Keratinocyte (primary cell): ENCODE results near the gene RELL1. TPM values are rescaled to one million over a fixed set of nuclear protein-coding genes. Genes with fewer than 3 reads are reported as not detected.

Source experiments
- DNase-seq: peaks from one replicate; pipeline ENCODE4 v3.0.0-alpha.2; 2011; ENCODE audit warnings: low read depth, missing footprints, low spot score
- FAIRE-seq: peaks from 2 replicates; lab custom pipeline; 2011; peaks lifted over from hg19 to GRCh38; lab: Jason Lieb, UNC
- H2AFZ ChIP-seq: 2 replicates; pipeline ENCODE4 v1.6.0; 2012; ENCODE audit warnings: low read length, control low read depth, inconsistent platforms; ENCODE audit not compliant: control insufficient read depth
- H3K27ac ChIP-seq: 2 replicates; pipeline ENCODE4 v1.5.1; 2011; ENCODE audit warnings: low read length; ENCODE audit not compliant: control insufficient read depth, insufficient read depth
- H3K27me3 ChIP-seq: 3 replicates; pipeline ENCODE4 v1.6.0; 2011; ENCODE audit warnings: low read length; ENCODE audit not compliant: control insufficient read depth, insufficient read depth; ENCODE audit errors: extremely low read depth
- H3K36me3 ChIP-seq, 2 experiments: 2 replicates in 1 of 2; 3 replicates in 1 of 2; pipeline ENCODE4 v1.5.1; 2011; ENCODE audit warnings: low read length in 2 of 2, mild to moderate bottlenecking in 1 of 2; ENCODE audit not compliant: control insufficient read depth in 2 of 2, insufficient read depth in 2 of 2; ENCODE audit errors: extremely low read depth in 1 of 2
- H3K4me1 ChIP-seq: 3 replicates; pipeline ENCODE4 v1.5.1; 2011; ENCODE audit warnings: low read length; ENCODE audit not compliant: control insufficient read depth, insufficient read depth; ENCODE audit errors: extremely low read depth
- H3K4me2 ChIP-seq: 3 replicates; pipeline ENCODE4 v1.6.0; 2011; ENCODE audit warnings: low read depth, low read length; ENCODE audit not compliant: control insufficient read depth, insufficient read depth; ENCODE audit errors: extremely low read depth
- H3K4me3 ChIP-seq, 3 experiments: fragments of 200-600 bp in 1 of 3; sonication (generic) in 1 of 3; 2 replicates in 2 of 3; 3 replicates in 1 of 3; pipeline ENCODE4 v1.5.1; 2011 to 2016; ENCODE audit warnings: low read length in 3 of 3, mild to moderate bottlenecking in 3 of 3, control low read depth in 2 of 3, inconsistent platforms in 1 of 3, low read depth in 1 of 3, mixed read lengths in 1 of 3, mixed run types in 1 of 3, moderate library complexity in 1 of 3; ENCODE audit not compliant: control insufficient read depth in 2 of 3, insufficient read depth in 2 of 3; ENCODE audit errors: extremely low read depth in 1 of 3
- H3K79me2 ChIP-seq: 2 replicates; pipeline ENCODE4 v1.6.0; 2012; ENCODE audit warnings: low read length; ENCODE audit not compliant: control insufficient read depth, insufficient read depth
- H3K9ac ChIP-seq: 3 replicates; pipeline ENCODE4 v1.6.0; 2011; ENCODE audit warnings: low read length; ENCODE audit not compliant: control insufficient read depth, insufficient read depth; ENCODE audit errors: extremely low read depth
- H3K9me1 ChIP-seq: 3 replicates; pipeline ENCODE4 v1.6.0; 2011; ENCODE audit warnings: low read length; ENCODE audit not compliant: control insufficient read depth, insufficient read depth; ENCODE audit errors: extremely low read depth
- H3K9me3 ChIP-seq: 2 replicates; pipeline ENCODE4 v1.5.1; 2012; ENCODE audit warnings: low read depth, low read length; ENCODE audit not compliant: control insufficient read depth
- H4K20me1 ChIP-seq: 3 replicates; pipeline ENCODE4 v1.6.0; 2011; ENCODE audit warnings: low read length; ENCODE audit not compliant: control insufficient read depth, insufficient read depth; ENCODE audit errors: extremely low read depth
- CTCF ChIP-seq, 3 experiments: IDR thresholded peaks in 1 of 3; conservative IDR thresholded peaks in 1 of 3; optimal IDR thresholded peaks in 1 of 3; 2 replicates in 2 of 3; 3 replicates in 1 of 3; pipeline versions ENCODE3 to v1.5.1; 2011; ENCODE audit warnings: low read length in 3 of 3, mild to moderate bottlenecking in 3 of 3, moderate library complexity in 2 of 3, control low read depth in 1 of 3, inconsistent platforms in 1 of 3; ENCODE audit not compliant: insufficient read depth in 2 of 3; ENCODE audit errors: extremely low read depth in 1 of 3
- EZH2 ChIP-seq: IDR thresholded peaks from one replicate; pipeline ENCODE4 v1.6.1; 2012; ENCODE audit warnings: inconsistent platforms, mild to moderate bottlenecking, low read length, moderate library complexity
- dilution Hi-C: fragments of 300-500 bp; cut with MboI; formaldehyde crosslinking; loops from one replicate; pipeline ENCODE4 v1.7.0; 2020; ENCODE audit warnings: low sequenced_read_pairs; ENCODE audit not compliant: extremely low pct_ligation_motif_present
- polyA plus RNA-seq, 5 experiments: library from polyadenylated mRNA; depleted of rRNA in 3 of 5; stranded (reverse) in 3 of 5; stranded (forward) in 1 of 5; unstranded in 1 of 5; fragments of >200 nt; gene quantifications; 1 replicate in 1 of 5; 2 replicates in 3 of 5; 3 replicates in 1 of 5; pipeline versions ENCODE4 v1.2.1 to v1.2.3, GENCODE V29; 2011 to 2012; ENCODE audit warnings: missing spikeins in 2 of 5, low read depth in 1 of 5, low replicate concordance in 1 of 5

The RELL1 gene
- polyA plus RNA-seq, 1 donor (not counting 4 experiments of a cell fraction or from before 2014, with no cell fraction given), result 9.3 TPM

- peaks cover 7% of the 10 kb centered on the region for H3K4me1 ChIP-seq
- no peak overlapping the region for H3K4me2 ChIP-seq
- no peak overlapping the region for H2AFZ ChIP-seq
- no peaks in the 10 kb centered on the region for H4K20me1 ChIP-seq
- no peaks in the 10 kb centered on the region for H3K36me3 ChIP-seq
- H3K4me3 ChIP-seq, result no peak overlapping the region
- FAIRE-seq (no peak), DNase-seq (no peak)
- no peaks in the 10 kb centered on the region for H3K9me3 ChIP-seq
- TF ChIP-seq CTCF (optimal IDR thresholded peaks at IDR 0.05 in 1 of 3, IDR thresholded peaks at IDR 0.05 in 1 of 3, conservative IDR thresholded peaks at IDR 0.05 in 1 of 3; ENCODE audit: extremely low read depth in 1 of 3, insufficient read depth in 2 of 3, low read length in 3 of 3) (no peak), EZH2 (no peak)
- no peaks in the 10 kb centered on the region for H3K9me1 ChIP-seq
- no peaks in the 10 kb centered on the region for H3K79me2 ChIP-seq
- no peak overlapping the region for H3K9ac ChIP-seq
- no peaks in the 10 kb centered on the region for H3K27me3 ChIP-seq
- H3K27ac ChIP-seq, result no peak overlapping the region
- dilution Hi-C loops, result no loop called here
Measured at GRCh38 chr4:37710491-37710890, 24.3 kb upstream of the RELL1 start.

GRCh38 chr4:37706032-37706431, 19.9 kb upstream of the RELL1 start:
- H3K36me3 ChIP-seq, result no peaks in the 10 kb centered on the region
- no peaks in the 10 kb centered on the region for H3K9me3 ChIP-seq
- no peak overlapping the region for H3K4me2 ChIP-seq
- TF ChIP-seq CTCF (optimal IDR thresholded peaks at IDR 0.05 in 1 of 3, IDR thresholded peaks at IDR 0.05 in 1 of 3, conservative IDR thresholded peaks at IDR 0.05 in 1 of 3; ENCODE audit: extremely low read depth in 1 of 3, insufficient read depth in 2 of 3, low read length in 3 of 3), result no peak
- TF ChIP-seq EZH2, result no peak
- no peaks in the 10 kb centered on the region for H3K79me2 ChIP-seq
- H3K27ac ChIP-seq, result no peak overlapping the region
- H2AFZ ChIP-seq, result no peak overlapping the region
- no peaks in the 10 kb centered on the region for H3K4me1 ChIP-seq
- H3K9ac ChIP-seq, result no peak overlapping the region
- H4K20me1 ChIP-seq, result no peaks in the 10 kb centered on the region
- H3K9me1 ChIP-seq, result no peaks in the 10 kb centered on the region
- FAIRE-seq (no peak), DNase-seq (no peak)
- H3K27me3 ChIP-seq, result no peaks in the 10 kb centered on the region
- H3K4me3 ChIP-seq, result no peak overlapping the region
- dilution Hi-C loops, result no loop called here
